Fibroblast of pulmonary artery (primary cell): ENCODE measurements around the gene OR6J1.

Experiments
- DNase-seq: peaks from one replicate; pipeline ENCODE4 v3.0.0-alpha.2; 2010; ENCODE audit warnings: low read depth
- H3K4me3 ChIP-seq: replicated peaks from 2 replicates; pipeline ENCODE4 v1.5.1; 2011; ENCODE audit warnings: low read depth, mild to moderate bottlenecking, control low read depth, low read length, moderate library complexity
- TF ChIP-seq, protein P1 (sequence below): IDR thresholded peaks from 2 replicates; pipeline ENCODE4 v1.5.1; 2011; ENCODE audit warnings: mild to moderate bottlenecking, control low read depth, low read length, inconsistent platforms; ENCODE audit errors: missing control alignments

OR6J1 gene

DNA sequence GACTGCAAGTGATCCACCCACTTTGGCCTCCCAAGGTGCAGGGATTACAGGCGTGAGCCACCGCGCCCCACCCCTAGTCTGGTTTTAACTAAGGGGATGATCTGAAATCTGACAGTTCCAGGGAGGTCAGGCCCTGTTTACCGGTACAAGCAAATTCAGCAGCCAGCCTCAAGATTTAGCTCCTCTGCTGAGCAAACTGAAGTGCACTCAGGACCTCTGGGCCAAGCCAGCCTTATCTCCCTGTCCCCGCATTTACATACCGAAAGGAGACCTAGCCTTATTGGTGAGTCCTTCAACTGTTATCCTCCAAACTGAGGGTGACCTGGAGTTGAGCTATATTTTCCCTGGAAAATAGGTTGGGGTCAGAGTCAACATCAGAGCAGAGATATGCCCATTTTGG is 46.9 kb downstream of the OR6J1 start:
- DNase-seq = no peak

DNA sequence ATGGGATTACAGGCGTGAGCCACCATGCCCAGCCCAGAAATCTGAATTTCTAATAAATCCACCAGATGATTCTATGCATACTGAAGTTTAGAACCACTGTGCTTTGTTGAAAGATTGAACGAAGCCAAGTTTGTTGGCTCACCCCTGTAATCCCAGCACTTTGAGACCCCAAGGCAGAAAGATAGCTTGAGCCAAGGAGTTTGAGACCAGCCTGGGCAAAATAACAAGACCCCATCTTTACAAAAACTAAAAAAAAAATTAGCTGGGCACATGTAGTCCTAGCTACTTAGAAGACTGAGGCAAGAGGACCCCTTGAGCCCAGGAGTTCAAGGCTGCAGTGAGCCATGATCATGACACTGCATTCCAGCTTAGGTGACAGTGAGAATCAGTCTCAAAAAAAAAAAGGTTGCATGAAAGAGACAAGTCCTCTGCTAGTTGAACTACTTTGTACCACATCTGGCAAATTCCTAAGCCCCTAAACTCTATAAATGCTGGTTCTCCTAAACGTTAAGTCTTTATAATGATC is 47.7 kb downstream of the OR6J1 start:
- DNase-seq = no peak
- H3K4me3 ChIP-seq = no peak overlapping the region
- TF ChIP-seq, protein P1, sequence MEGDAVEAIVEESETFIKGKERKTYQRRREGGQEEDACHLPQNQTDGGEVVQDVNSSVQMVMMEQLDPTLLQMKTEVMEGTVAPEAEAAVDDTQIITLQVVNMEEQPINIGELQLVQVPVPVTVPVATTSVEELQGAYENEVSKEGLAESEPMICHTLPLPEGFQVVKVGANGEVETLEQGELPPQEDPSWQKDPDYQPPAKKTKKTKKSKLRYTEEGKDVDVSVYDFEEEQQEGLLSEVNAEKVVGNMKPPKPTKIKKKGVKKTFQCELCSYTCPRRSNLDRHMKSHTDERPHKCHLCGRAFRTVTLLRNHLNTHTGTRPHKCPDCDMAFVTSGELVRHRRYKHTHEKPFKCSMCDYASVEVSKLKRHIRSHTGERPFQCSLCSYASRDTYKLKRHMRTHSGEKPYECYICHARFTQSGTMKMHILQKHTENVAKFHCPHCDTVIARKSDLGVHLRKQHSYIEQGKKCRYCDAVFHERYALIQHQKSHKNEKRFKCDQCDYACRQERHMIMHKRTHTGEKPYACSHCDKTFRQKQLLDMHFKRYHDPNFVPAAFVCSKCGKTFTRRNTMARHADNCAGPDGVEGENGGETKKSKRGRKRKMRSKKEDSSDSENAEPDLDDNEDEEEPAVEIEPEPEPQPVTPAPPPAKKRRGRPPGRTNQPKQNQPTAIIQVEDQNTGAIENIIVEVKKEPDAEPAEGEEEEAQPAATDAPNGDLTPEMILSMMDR = no peak

More for the DNA sequence above, 46.9 kb downstream of the OR6J1 start:
- TF ChIP-seq, protein P1 = no peak
- no peak overlapping the region for H3K4me3 ChIP-seq

DNA sequence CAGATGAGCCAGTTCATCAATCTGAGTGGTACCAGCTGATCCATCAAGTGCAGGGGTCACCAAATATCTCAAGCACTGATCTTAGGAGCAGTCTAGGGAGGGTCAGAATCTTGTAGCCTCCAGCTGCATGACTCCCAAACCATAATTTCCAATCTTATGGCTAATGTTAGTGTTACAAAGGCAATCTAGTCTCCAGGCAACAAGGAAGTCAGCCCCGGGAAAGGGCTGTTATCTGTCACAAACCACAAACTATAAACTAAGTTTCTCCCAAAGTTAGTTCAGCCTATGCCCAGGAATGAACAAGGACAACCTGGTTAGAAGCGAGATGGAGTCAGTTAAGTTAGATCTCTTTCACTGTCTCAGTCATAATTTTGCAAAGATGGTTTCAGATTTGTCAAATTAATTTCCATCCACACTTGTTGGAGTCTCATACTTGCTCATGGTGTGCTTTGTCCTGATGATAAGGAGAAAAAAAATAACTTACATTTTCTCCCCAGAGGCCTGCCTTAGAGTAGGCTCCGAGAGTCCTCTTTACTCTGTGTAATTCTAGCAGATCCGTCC is 49.9 kb downstream of the OR6J1 start:
- no peak for DNase-seq
- H3K4me3 ChIP-seq = no peak overlapping the region
- TF ChIP-seq, protein P1 = no peak

DNA sequence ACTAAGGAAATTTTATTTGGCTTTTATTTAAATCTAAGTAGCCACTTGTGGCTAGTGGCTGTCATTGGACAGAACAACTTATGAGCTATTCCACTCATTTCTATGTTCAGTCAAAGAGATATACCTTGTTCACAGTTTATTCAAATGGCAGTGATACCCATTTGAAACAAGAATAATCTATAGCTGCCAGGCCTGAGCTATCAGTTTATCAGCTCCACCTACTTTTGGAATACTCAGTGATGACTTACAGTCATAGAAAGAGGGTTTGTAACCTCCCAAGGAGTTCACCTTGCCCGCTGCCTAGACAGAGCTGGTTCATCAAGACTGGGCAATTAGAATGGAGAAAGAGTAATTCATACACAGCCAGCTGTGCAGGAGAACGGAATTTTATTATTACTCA is 50.6 kb downstream of the OR6J1 start:
- TF ChIP-seq, protein P1 = no peak
- DNase-seq = no peak
- H3K4me3 ChIP-seq = no peak overlapping the region

DNA sequence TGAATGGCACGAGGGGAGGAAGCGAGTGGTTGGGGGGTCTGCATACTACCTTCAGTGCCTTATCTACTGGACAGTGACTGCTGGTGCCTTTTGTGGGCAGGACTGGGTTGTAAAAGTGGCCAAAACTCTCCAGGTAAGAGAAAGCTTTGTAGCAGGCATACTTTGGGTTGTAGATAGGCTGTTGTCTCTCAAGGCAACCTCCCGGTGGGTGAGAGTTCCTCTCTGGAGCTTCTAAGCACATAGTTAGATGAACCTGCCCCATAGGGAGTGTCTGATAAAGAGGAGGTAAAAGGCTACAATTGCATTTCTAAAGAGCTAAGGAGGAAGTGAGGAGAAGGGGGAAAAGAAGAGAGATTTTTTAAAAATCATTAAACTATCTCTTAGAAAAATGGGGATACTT is 51.0 kb downstream of the OR6J1 start:
- no peak for DNase-seq
- H3K4me3 ChIP-seq = no peak overlapping the region
- TF ChIP-seq, protein P1 = no peak

DNA sequence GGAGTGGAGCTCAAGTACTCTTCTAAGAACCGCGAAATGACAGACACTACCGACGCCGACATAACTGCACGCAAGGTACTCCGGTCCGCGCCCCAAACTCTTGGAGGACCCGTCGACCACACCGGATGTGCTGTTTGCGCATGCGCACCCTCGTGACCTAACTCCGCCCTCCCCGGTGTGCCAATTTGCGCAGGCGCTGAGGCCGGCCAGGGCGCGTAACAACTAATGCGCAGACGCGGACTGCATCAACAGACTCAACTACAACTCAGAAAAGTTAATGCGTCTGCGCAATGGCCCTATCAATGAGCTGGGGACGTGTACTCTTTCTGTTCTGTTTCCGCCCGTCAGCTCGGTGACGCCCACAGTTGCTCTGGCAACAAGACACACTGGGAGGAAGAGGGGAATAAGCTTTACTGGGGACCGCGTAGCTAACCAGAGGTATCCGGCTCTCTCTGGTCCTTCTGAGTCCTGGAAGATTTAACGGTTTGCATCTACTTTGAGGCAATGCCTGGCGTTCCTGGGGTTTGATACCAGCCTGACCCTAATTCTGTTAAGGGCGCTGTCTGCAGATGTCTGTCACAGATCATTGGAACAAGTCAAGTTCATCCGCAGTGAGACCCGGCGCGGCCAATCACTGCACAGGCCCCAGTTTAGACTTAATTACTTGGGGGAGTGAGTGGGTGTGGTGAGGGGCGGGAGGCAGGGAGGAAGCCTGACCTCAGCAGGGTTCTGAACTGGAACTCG is 54.9 kb downstream of the OR6J1 start, which contains the start of gene DAD1:
Gene DAD1, minus strand, starts transcription at position 129 of the 744 bp plus-strand sequence. Its CDS starts 67 bp downstream, at position 62.
- peak; percentile 100 for DNase-seq
- TF ChIP-seq, protein P1 = no peak
- H3K4me3 ChIP-seq = peak within 1 kb of the TSS; percentile 100
